IPS DF 4.7 (cell line): ENCODE data around the gene CEL.
"Not testable (repeated sequence)": the region's sequence is repeated elsewhere in the genome, so short reads cannot be mapped to it uniquely, and the experiment has no call there.

Experiments
- DNase-seq: peaks from one replicate; pipeline ENCODE4 v3.0.0-alpha.2; 2013; ENCODE audit warnings: low spot score; ENCODE audit errors: extremely low read depth

CEL gene

DNA sequence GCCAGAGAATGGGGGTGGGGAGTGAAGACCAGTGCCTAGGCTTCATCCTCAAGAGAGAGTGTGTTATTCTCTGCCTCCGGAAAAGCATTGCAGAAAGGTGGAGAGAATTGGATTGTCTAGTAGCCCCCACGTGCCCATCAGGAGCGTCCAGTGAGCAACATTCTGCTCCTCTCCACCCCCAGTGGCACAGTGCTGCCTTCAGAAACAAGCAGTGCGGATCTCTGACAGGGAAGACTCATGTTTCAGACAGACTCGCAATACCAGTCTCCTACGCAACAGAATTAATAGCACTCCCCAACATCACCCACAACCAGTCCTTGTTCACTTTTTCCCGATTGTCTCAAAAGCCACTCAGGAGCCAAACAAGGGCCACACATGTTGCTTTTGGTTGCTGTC lies 14.9 kb upstream of the CEL start:
- no peak for DNase-seq

DNA sequence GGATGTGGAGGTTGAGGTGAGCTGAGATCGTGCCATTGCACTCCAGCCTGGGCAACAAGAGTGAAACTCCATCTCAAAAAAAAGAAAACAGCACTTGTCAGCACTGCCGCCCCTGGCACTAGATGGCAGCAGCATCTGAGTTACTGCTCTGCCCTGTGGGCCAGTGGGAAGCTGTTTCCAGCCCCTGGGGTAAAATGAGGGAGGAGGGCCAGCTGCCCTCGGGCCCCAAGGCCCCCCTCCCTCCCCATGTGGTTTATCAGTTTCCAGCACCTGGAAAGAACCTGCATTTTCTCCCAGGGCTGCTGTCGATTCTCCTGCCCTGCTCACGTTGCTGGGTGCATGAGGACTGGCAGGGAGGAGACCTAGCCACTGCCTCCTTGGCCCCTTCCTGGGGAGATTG lies 13.2 kb upstream of the CEL start:
- no peak for DNase-seq

DNA sequence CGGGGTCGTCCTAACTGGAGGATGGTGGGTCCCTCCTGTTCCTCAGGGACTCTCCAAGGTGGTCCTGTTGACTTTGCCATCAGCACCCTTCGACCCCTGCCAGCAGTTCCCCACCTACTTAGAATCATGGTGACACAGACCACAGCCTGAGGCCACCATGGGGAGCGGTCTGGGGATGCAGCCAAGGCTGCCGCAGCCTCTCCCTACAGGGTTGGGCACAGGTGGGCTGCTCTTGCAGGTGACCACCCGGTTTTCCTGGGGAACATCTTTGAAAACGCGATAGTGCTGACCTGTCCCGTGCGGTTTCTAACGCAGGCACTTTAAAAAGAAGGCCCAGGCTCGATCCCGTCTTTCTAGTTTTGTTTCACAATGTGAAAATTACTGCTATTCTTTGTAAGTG lies 12.7 kb upstream of the CEL start:
- DNase-seq = no peak

DNA sequence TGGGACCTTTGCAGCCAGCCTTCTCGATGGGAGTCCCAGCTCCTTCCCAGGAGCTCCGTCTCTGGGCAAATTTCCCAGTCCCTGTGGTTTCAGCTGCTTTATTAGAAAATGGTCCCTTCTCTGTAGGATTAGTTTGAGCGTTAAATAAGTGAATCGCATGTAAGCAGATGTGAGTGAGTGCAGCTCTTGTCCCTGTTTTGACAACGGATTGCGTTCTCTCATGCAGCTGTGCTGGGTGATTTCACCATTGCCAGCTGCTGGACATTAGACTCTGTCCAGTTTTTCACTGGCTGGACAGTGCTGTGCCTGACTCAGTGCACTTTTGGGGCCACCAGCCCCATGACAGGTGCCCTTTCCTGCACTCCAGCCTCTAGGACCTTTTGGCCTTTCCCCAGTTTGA lies 11.6 kb upstream of the CEL start:
- DNase-seq = no peak

DNA sequence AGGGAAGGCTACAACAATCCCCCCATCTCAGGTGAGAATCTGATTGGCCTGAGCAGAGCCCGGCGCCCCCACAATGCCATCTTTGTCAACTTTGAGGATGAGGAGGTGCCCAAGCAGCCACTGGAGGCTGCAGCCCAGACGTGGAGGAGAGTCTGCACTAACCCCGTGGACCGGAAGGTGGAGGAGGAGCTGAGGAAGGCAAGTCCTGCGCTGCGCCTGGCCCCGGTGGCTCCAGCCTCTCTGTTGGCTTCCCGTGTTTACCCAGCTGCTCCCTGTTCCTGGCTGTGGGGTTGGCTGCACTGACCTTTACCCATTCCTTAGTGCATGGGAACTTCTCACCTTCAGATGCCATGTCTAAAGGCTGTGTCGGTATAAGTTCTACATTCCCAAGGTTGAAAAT lies 11.0 kb upstream of the CEL start:
- DNase-seq = no peak

DNA sequence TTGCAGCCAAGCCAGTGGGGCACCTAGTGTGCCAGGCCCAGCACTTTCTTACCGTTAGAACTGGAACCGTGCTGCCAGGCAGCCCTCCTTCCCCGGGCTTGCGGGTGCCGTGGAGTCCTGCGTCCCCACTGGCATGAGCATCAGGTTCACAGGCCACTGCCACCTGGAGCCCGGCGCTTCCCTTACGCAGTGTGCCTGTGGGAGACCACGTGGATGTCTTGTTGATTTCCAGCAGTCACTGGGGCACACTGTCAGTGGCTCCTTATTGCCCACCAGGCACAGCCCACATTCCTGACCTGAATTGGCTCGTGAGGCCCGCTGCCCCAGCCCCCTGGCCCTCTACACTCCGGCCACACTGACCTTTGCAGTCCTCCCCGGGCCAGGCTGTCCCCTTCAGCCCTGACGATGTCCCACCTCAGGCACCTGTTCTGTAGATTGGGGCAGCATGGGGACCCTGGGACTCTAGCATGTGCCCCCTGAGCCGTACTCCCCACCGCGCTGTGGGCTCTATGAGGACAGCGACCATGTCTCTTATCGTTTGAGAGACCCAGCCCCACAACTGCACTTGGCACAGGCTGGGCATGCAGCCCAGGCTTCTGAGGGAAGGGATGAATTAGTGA lies 10.4 kb upstream of the CEL start:
- DNase-seq = no peak

DNA sequence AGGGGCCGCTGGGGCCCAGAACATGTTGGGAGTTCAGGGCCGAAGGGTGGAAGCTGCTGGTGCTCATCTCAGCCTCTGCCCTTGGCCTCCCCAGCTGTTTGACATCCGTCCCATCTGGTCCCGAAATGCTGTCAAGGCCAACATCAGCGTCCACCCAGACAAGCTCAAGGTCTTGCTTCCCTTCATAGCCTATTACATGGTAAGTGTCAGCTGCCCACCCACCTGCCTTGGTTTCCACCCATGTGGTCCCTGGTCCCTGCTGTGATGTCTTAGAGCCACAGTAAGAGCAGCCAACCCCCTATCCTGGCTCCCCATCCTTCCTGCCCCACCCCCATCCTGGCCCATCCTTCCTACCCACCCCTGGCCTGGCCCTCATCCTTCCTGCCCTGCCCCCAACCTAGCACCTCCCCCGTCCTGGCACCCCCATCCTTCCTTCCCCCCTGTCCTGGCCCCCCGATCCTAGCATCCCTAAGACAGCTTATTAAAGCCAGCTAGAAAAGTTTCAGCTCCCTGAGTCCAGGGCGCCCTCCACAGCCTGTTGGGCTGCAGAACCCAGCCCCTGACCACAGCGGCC lies 9.7 kb upstream of the CEL start:
- DNase-seq = no peak

DNA sequence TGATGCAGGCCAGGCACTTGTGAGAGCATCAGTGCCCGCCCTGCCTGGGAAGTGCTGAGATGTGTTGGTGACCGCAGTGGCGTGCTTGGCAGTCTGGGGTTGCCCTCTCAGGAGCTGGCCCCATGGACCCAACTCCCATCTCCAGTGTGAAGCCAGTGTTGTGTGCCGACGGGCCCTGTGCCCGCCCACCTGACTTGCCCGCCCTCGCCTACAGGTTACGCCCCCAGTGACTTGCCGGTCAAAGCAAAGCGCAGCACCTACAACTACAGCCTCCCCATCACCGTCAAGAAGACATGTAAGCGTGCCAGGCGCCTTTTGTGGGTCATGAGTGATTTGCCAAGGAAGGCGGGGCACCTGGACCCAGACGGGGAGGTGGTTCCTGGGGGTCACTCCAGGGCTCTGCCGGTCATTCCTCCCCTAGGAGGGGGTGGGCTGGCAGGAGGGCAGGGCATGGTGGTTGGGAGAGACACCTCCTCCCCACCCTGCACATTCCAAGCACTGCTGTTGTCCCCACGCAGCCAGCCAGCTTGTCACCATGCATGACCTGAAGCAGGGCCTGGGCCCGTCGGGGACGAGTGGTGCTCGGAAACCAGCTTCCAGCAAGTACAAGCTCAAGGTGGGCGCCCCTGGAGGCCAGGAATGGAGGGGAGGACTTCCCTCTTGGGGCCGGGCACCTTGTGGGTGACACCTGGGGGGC lies 7.4 kb upstream of the CEL start:
- DNase-seq = no peak

DNA sequence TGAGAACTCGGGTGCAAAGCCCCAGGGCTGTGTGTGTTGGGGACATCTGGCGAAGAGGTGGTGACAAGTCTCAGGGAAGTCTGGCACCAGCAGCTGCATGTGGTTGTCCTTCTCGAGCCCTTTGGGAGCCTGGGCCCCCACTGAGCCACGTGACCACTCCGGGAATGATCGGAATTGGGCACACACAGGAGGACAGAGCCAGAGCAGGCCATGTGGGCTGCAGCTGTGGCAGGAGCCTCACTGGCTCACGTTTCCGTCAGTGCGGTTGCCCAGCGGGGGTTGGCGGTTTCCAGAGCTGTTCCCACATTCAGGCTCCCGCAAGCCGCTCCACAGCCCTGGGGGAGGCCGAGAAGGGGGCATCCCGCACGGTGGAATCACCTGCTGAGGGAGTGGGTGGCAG lies 6.8 kb upstream of the CEL start:
- no peak for DNase-seq

DNA sequence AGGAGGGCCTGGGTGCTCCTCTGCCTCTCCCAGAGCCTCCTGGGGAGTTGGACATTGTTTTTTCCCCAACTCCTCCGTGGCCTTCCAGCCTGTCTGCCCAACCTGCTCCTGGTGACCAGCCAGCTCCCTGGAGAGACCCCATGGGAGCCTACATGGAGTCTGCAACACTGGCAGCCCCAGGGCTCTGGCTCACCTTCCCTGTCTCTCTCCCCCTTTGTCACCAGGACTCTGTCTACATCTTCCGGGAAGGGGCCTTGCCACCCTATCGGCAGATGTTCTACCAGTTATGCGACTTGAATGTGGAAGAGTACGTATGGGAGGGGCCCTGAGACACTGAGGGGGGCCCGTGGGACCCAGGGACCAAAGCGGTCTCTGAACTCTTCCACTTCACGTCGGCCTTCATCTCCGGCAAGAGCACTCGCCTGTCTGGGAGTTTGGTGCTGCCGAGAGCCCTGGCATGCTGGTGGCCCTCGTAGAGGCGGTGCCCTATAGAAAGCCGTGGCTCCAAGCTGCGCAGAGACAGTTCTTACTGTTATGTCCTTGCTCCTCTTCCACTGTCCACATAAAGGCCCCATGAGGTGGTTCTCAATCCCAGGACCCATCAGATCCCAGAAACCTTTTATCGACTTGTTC lies 5.9 kb upstream of the CEL start:
- no peak for DNase-seq

DNA sequence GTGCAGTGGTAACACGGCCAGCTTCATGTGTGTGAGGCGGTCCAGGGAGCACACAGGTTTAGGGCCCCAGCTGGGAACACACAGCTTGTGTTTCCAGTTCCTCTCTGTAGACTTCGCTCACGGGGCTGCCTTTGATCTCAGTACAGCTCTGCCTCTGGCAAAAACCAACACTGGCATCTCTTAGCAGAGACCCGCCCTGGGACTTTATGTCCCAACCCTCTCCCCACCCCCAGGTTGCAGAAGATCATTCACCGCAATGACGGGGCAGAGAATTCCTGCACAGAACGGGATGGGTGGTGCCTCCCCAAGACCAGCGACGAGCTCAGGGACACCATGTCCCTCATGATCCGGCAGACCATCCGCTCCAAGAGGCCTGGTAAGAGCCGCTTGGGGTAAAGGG lies 5.2 kb upstream of the CEL start:
- no peak for DNase-seq

DNA sequence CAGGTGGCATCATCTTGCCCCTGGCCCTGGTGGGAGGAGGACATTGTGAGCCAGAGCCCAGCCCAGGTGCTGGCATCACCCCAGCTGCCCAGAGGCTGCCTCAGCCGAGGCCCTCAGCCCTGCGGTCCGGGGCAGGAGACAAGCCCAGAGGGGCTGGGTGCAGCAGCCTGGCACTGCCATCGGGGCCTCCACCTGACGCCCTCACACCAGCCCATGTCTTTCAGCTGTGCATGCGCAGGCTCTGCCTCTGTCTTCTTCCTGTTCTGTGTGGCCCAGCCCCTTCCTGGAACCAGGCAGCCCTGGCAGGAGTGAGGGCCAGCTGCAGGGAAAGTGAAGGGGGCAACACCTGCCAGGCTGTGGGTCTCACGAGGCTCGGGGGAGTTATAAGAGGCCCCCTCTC lies 4.8 kb upstream of the CEL start:
- no peak for DNase-seq

DNA sequence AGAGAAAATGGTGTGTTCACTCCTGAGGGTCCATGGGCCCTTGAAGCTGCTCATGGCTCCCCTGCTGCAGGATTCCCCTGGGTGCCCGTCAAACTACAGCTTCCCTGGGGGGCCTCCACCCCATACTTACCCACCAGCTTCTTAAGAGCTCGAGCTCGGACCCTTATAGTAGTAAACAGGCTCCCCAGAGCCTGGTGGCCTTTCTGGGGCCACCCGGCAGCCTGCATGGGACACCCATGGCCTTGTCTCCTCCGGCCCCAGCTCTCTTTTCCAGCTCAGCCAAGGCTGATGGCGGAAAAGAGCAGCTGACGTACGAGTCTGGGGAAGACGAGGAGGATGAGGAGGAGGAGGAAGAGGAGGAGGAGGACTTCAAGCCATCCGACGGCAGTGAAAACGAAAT lies 4.2 kb upstream of the CEL start:
- no peak for DNase-seq

DNA sequence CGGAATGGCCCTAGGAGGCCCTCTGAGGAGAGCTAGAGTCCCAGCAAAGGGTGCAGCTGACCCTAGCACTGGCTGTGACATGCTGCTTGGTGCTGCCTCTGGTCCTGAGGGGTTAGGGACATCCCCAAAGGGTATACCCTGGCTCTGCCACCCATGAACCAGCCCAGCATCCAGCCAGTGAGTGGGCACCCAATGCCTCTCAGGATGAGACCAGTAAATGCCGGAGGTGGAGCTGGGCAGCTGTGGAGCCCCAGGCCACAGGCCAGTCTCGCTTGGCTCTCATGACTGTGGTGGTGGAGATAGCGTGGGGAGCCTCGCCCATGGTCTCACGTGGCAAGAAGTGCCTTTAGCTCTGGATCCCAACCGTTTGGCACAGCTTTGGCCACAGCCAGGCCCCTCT lies 3.7 kb upstream of the CEL start:
- no peak for DNase-seq

DNA sequence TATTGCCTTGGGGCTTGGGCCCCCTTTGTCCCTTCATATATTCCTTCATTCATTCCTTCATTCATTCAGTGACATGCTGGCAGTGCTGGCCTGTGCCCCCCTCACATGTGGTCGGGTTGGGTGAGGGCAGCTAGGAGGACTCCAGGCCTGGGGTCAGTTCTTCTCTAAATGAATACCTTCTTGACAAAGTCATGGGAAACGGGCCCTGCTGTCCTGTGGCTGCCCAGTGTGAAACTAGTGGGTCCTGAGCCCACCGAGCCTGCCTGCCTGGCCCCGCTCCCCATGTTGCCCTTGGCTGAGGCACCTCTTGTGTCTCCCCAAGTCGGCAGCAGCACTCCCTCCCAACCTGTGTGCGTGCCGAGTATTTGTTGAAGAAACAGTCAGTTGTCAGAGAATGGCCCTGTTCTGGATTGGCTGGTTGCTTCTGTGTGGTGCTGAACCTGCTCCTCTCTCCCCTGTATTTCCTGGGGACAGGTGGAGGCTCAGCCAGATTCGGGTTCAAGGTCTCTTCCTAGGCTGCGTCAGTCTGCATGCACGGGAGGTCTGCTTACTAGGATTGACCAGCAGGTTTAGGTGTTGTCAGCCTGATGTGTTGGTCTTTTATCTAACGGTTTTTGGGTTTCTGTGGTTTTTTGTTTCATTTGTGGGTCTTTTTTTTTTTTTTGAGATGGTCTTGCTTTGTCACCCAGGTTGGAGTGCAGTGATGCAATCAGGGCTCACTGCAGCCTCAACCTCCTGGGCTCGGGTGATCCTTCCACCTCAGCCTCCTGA lies 3.0 kb upstream of the CEL start:
- no peak for DNase-seq

DNA sequence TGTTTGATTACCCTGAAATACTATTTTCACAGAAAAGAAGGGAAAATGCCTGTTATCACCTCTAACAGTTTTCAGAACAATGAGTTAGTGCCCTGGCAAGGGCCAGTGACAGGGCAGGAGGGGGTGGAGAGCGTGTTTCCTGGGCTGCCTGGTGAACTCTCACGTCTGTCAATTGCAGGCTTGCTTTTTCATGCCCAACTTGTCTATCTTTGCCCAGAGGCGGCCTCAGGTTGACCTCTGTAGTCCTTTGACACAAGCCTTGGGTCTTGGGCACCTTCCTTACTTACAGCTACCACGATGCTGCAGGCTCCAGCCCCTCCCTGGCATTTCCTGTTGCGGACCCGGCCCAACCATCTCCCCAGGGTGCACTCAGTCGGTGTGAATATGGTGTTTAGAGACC lies 2.2 kb upstream of the CEL start:
- no peak for DNase-seq

DNA sequence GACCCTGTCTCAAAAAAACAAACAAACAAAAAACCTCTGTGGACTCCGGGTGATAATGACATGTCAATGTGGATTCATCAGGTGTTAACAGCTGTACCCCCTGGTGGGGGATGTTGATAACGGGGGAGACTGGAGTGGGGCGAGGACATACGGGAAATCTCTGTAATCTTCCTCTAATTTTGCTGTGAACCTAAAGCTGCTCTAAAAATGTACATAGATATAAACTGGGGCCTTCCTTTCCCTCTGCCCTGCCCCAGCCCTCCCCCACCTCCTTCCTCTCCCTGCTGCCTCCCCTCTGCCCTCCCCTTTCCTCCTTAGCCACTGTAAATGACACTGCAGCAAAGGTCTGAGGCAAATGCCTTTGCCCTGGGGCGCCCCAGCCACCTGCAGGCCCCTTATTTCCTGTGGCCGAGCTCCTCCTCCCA lies 1.4 kb upstream of the CEL start:
- DNase-seq = no peak

DNA sequence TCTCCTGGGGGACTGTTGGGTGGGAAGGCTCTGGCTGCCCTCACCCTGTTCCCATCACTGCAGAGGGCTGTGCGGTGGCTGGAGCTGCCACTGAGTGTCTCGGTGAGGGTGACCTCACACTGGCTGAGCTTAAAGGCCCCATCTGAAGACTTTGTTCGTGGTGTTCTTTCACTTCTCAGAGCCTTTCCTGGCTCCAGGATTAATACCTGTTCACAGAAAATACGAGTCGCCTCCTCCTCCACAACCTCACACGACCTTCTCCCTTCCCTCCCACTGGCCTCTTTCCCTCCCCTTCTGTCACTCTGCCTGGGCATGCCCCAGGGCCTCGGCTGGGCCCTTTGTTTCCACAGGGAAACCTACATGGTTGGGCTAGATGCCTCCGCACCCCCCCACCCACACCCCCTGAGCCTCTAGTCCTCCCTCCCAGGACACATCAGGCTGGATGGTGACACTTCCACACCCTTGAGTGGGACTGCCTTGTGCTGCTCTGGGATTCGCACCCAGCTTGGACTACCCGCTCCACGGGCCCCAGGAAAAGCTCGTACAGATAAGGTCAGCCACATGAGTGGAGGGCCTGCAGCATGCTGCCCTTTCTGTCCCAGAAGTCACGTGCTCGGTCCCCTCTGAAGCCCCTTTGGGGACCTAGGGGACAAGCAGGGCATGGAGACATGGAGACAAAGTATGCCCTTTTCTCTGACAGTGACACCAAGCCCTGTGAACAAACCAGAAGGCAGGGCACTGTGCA lies 590 bp upstream of the CEL start:
- not testable (repeated sequence) for DNase-seq

DNA sequence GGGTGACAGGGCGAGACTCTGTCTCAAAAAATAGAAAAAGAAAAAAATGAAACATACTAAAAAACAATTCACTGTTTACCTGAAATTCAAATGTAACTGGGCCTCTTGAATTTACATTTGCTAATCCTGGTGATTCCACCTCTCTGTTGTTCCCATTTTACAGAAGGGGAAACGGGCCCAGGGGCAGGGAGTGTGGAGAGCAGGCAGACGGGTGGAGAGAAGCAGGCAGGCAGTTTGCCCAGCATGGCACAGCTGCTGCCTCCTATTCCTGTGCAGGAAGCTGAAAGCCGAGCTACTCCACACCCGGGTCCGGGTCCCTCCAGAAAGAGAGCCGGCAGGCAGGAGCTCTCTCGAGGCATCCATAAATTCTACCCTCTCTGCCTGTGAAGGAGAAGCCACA lies 788 bp downstream of the CEL start:
- not testable (repeated sequence) for DNase-seq

DNA sequence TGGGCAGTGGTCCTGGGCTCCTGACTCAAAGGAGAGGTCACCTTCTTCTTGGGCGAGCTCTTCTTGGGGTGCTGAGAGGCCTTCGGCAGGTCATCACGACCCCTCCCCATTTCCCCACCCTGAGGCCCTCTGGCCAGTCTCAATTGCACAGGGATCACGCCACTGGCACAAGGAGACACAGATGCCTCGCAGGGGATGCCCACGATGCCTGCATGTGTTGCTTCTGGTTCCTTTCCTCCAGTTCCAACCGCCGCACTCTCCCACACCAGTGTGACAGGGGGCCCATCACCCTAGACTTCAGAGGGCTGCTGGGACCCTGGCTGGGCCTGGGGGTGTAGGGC lies 1.3 kb downstream of the CEL start:
- no peak for DNase-seq

DNA sequence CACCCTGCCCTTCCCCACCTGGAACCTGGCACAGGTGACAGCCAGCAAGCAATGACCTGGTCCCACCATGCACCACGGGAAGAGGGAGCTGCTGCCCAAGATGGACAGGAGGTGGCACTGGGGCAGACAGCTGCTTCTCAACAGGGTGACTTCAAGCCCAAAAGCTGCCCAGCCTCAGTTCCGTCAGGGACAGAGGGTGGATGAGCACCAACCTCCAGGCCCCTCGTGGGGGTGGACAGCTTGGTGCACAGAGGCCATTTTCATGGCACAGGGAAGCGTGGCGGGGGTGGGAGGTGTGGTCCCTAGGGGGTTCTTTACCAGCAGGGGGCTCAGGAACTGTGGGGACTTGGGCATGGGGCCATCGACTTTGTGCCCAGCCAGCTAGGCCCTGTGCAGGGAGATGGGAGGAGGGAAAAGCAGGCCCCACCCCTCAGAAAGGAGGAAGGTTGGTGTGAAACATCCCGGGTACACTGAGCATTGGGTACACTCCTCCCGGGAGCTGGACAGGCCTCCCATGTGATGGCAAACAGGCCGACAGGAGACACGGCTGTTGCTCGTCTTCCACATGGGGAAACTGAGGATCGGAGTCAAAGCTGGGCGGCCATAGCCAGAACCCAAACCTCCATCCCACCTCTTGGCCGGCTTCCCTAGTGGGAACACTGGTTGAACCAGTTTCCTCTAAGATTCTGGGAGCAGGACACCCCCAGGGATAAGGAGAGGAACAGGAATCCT lies 1.9 kb downstream of the CEL start:
- DNase-seq = no peak
